ENCODE results near the gene LIPT2. TPM values are rescaled to one million over a fixed set of nuclear protein-coding genes. Genes with fewer than 3 reads are reported as not detected.

The LIPT2 gene
- total RNA-seq, 4 donors from 2014 or later: 1.2 to 8.4 (median 3.9) TPM

DNA sequence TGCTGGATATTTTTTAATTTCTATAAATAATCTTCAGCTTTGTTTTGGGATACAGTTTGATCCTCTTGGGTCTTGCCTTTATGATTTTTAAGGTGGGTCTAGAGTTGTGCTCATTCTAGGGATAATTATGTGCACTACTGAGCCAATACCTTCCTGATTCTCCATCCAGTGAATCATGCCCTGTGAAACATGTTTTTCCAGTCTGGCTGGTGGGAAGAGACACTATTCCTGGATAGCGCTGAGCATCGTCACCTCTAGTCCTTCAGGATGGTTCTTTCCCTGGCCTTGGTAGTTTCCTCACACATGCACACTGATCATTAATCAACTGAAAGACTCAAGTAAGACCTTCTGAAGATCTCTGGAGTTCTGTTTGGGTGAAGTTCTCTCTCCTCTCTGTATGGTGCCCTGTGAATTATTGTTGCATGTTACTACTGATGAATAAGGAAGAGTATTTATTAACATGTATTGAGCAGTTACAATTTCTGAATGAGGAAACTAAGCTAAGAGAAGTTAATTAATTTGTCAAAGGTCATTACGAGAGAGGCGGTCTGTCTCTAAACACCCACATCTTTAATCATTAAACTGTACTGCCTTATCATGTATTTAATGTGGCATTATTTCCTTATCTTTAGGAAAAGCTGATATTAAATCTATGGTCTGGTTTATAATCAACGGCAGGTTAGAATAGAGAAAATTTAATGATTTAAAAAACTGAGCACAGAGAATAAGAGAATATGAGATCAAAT, 39.1 kb upstream of the LIPT2 start:
- Histone ChIP-seq H3K4me1 (peaks cover 8 to 49% (median 19%) of the 10 kb centered on the region in 3 donors), H3K27me3 (no peaks in the 10 kb centered on the region), H3K4me3 (no peak overlapping the region), H3K27ac (peak overlapping the region in 2 of 4 donors; percentile 45 to 92), H3K9me3 (no peaks in the 10 kb centered on the region), H3K36me3 (no peaks in the 10 kb centered on the region)
- no peak for DNase-seq
- intact Hi-C loops (cut with DNase I): no loop called here
- TF ChIP-seq, protein P1, sequence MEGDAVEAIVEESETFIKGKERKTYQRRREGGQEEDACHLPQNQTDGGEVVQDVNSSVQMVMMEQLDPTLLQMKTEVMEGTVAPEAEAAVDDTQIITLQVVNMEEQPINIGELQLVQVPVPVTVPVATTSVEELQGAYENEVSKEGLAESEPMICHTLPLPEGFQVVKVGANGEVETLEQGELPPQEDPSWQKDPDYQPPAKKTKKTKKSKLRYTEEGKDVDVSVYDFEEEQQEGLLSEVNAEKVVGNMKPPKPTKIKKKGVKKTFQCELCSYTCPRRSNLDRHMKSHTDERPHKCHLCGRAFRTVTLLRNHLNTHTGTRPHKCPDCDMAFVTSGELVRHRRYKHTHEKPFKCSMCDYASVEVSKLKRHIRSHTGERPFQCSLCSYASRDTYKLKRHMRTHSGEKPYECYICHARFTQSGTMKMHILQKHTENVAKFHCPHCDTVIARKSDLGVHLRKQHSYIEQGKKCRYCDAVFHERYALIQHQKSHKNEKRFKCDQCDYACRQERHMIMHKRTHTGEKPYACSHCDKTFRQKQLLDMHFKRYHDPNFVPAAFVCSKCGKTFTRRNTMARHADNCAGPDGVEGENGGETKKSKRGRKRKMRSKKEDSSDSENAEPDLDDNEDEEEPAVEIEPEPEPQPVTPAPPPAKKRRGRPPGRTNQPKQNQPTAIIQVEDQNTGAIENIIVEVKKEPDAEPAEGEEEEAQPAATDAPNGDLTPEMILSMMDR (IDR thresholded peaks at IDR 0.05): no peak
- TF ChIP-seq POLR2A (IDR thresholded peaks at IDR 0.05): no peak
- whole genome bisulfite sequencing, 2 donors: 63 to 73% methylated on average over 5 of the region's 5 CpGs

DNA sequence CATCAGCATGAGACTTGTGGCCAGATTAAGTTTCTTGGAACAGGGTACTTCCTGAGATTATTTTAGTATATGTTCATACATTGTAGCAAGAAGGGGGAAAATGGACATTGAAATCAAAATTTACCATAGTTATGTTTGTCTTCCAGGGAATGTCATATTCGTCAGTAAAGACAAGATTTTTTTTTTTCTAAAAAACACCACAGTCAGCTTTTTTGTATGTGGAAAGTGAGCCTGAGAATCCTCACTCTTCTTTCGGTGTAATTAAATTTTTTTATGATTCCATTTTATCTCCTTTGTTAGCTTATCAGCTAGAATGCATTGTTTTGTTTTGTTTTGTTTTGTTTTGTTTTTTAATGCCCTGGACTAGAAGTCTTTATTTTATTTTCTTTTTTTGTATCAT, 31.5 kb upstream of the LIPT2 start:
- WGBS, 2 donors: 66 to 81% methylated on average over 2 of the region's 2 CpGs
- TF ChIP-seq, protein P1 (IDR thresholded peaks at IDR 0.05): no peak

DNA sequence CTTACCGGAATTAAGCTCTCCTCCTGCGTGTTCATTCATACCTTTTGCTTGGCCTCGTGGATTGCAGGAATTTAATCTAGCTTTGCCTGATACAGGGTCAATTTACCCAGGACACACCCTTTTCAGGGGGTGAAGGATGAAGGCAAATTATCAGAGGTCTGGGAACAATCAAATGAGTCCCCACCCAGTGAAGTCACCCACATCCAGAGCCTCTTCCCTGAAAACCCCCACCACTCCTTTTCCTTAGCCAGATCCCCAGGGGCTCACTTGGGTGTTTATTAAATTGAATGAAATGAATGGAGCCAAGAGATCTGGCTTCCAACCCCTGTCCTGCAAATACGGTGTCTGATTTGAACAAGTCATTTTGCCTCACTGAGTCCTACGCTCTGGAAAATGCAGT, 31.0 kb upstream of the LIPT2 start:
- Histone ChIP-seq H3K36me3 (no peaks in the 10 kb centered on the region), H3K4me3 (no peak overlapping the region), H3K4me1 (peaks cover 0 to 9% (median 0%) of the 10 kb centered on the region in 3 donors), H3K9me3 (no peaks in the 10 kb centered on the region), H3K27ac (no peak overlapping the region), H3K27me3 (no peaks in the 10 kb centered on the region)
- 81 to 85% methylated on average over 5 of the region's 5 CpGs for WGBS, 2 donors
- DNase-seq: no peak
- TF ChIP-seq, protein P1 (IDR thresholded peaks at IDR 0.05): no peak
- no peak for TF ChIP-seq POLR2A (IDR thresholded peaks at IDR 0.05)
- intact Hi-C loops (cut with DNase I): no loop called here

More for the DNA sequence above, 31.5 kb upstream of the LIPT2 start:
- Histone ChIP-seq H3K4me3 (no peak overlapping the region), H3K27me3 (no peaks in the 10 kb centered on the region), H3K27ac (no peak overlapping the region), H3K4me1 (peaks cover 0 to 4% (median 0%) of the 10 kb centered on the region in 3 donors), H3K36me3 (no peaks in the 10 kb centered on the region), H3K9me3 (no peaks in the 10 kb centered on the region)
- no peak for DNase-seq
- intact Hi-C loops (cut with DNase I): no loop called here

DNA sequence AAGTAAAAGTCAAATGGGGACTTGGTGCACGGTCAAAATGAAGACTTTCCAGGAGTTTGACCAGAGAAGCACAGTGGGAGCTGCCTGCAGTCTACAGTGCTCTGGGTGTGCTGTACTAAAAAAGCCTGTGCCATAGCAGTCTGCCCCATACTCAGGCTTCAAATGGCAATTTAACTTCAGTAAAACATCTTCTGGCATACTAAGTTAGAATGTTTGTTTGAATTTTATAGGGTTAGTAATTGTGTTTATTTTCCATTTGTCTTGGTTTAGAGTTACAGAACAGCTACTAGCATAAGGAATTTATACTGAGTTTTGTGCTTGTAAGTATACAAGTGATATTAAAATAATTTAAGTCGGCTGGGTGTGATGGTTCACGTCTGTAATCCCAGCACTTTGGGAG, 29.3 kb upstream of the LIPT2 start:
- no peak for DNase-seq
- intact Hi-C loops (cut with DNase I): no loop called here
- TF ChIP-seq POLR2A (IDR thresholded peaks at IDR 0.05): no peak
- TF ChIP-seq, protein P1 (IDR thresholded peaks at IDR 0.05): no peak
- WGBS, 2 donors: 52 to 68% methylated on average over 3 of the region's 3 CpGs
- peaks cover 0 to 14% (median 0%) of the 10 kb centered on the region in 3 donors for H3K4me1 ChIP-seq
- no peaks in the 10 kb centered on the region for H3K9me3 ChIP-seq
- H3K4me3 ChIP-seq: no peak overlapping the region
- no peaks in the 10 kb centered on the region for H3K36me3 ChIP-seq
- no peak overlapping the region for H3K27ac ChIP-seq
- H3K27me3 ChIP-seq: no peaks in the 10 kb centered on the region

DNA sequence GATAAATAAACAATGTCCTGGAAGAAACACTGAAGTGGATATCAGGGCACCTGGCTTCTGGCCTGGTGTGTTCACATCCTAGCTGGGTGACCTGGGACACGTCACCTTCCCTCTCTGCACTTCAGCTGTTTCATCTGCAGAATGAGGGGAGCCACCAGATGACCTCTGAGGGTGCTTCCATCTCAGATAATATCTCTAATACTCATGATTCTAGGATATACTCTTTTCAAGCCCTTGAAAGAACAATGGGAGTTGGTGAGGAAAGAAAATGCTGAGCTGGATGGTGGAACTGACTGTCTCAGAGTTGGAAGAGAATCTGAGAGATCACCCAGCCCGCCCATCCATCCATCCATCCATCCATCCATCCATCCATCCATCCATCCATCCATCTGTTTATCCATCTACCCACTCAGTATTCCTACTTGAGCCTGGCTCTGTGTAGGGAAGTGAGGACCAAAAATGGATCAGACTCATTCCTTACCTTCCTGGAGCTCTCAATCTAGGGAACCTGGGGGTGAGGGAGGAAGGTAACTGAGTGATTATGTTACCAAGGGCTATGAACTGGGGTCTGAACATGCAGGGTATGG, 28.2 kb upstream of the LIPT2 start:
- DNase-seq: no peak
- H3K27me3 ChIP-seq: no peaks in the 10 kb centered on the region
- H3K9me3 ChIP-seq: no peaks in the 10 kb centered on the region
- intact Hi-C loops (cut with DNase I): no loop called here
- no peak for TF ChIP-seq POLR2A (IDR thresholded peaks at IDR 0.05)
- TF ChIP-seq, protein P1 (IDR thresholded peaks at IDR 0.05): no peak
- 78 to 80% methylated on average over 2 of the region's 2 CpGs for WGBS, 2 donors
- H3K4me1 ChIP-seq: peaks cover 0 to 14% (median 0%) of the 10 kb centered on the region in 3 donors
- H3K4me3 ChIP-seq: no peak overlapping the region
- no peak overlapping the region for H3K27ac ChIP-seq
- no peaks in the 10 kb centered on the region for H3K36me3 ChIP-seq
